Epithelial cell of prostate (primary cell): ENCODE data around the gene DMD.
A peak's percentile ranks its signal among the peaks of the same experiment; 100 is the strongest.

Source experiments
- DNase-seq: peaks from one replicate; pipeline ENCODE4 v3.0.0-alpha.2; 2011; ENCODE audit warnings: low read depth, low spot score
- H3K27ac ChIP-seq: fragments of 450-650 bp; 2 replicates; pipeline ENCODE4 v1.5.1; 2017; ENCODE audit warnings: mild to moderate bottlenecking

DMD gene

GRCh38 chrX:31228909-31229308, 1982.4 kb downstream of the DMD start:
- no peak for DNase-seq
- H3K27ac ChIP-seq = no peak overlapping the region

GRCh38 chrX:31228415-31228832, 1982.9 kb downstream of the DMD start:
- no peak overlapping the region for H3K27ac ChIP-seq
- DNase-seq = no peak

GRCh38 chrX:31227250-31227649, 1984.1 kb downstream of the DMD start:
- no peak for DNase-seq
- no peak overlapping the region for H3K27ac ChIP-seq

- DNase-seq = no peak
- H3K27ac ChIP-seq = no peak overlapping the region
Measured at GRCh38 chrX:31225819-31226218, 1985.5 kb downstream of the DMD start.

- H3K27ac ChIP-seq = peak overlapping the region; percentile 85
- DNase-seq = no peak
Measured at GRCh38 chrX:31224381-31225012, 1986.9 kb downstream of the DMD start.

GRCh38 chrX:31223817-31224216, 1987.5 kb downstream of the DMD start:
- peak; percentile 76 for DNase-seq
- H3K27ac ChIP-seq = peak overlapping the region; percentile 85

- peak overlapping the region; percentile 85 for H3K27ac ChIP-seq
- no peak for DNase-seq
Measured at GRCh38 chrX:31222946-31223345, 1988.4 kb downstream of the DMD start.

GRCh38 chrX:31219174-31219573, 1992.2 kb downstream of the DMD start:
- no peak overlapping the region for H3K27ac ChIP-seq
- DNase-seq = no peak

GRCh38 chrX:31217084-31217483, 1994.3 kb downstream of the DMD start:
- no peak overlapping the region for H3K27ac ChIP-seq
- no peak for DNase-seq

GRCh38 chrX:31215277-31215815, 1996.0 kb downstream of the DMD start:
- no peak overlapping the region for H3K27ac ChIP-seq
- no peak for DNase-seq

- DNase-seq = no peak
- H3K27ac ChIP-seq = no peak overlapping the region
Measured at GRCh38 chrX:31213941-31214340, 1997.4 kb downstream of the DMD start.

- H3K27ac ChIP-seq = peak overlapping the region; percentile 33
- DNase-seq = no peak
Measured at GRCh38 chrX:31212856-31213748, 1998.2 kb downstream of the DMD start.

- peak overlapping the region; percentile 28 for H3K27ac ChIP-seq
- no peak for DNase-seq
Measured at GRCh38 chrX:31209005-31209628, 2002.2 kb downstream of the DMD start.

GRCh38 chrX:31201503-31201902, 2009.8 kb downstream of the DMD start:
- no peak for DNase-seq
- H3K27ac ChIP-seq = no peak overlapping the region

GRCh38 chrX:31200430-31200829, 2010.9 kb downstream of the DMD start:
- H3K27ac ChIP-seq = no peak overlapping the region

GRCh38 chrX:31199840-31200114, 2011.6 kb downstream of the DMD start:
- DNase-seq = no peak
- H3K27ac ChIP-seq = peak overlapping the region; percentile 26

More at GRCh38 chrX:31200430-31200829, 2010.9 kb downstream of the DMD start:
- DNase-seq = no peak

- peak overlapping the region; percentile 26 for H3K27ac ChIP-seq
- DNase-seq = no peak
Measured at GRCh38 chrX:31199056-31199839, 2012.1 kb downstream of the DMD start.

GRCh38 chrX:31190221-31190975, 2021.0 kb downstream of the DMD start:
- H3K27ac ChIP-seq = no peak overlapping the region
- no peak for DNase-seq

GRCh38 chrX:31186693-31187338, 2024.5 kb downstream of the DMD start:
- no peak overlapping the region for H3K27ac ChIP-seq
- no peak for DNase-seq
